ENCODE results near the gene KRTAP12-1.
"Not testable (repeated sequence)": the region's sequence is repeated elsewhere in the genome, so short reads cannot be mapped to it uniquely, and the experiment has no call there.

The KRTAP12-1 gene

GRCh38 chr21:44644878-44645277 is 37.1 kb downstream of the KRTAP12-1 start:
- DNase-seq (ENCODE audit: low read depth) = no peak

GRCh38 chr21:44643741-44644310 is 38.1 kb downstream of the KRTAP12-1 start:
- no peak for DNase-seq (ENCODE audit: low read depth)

DNA sequence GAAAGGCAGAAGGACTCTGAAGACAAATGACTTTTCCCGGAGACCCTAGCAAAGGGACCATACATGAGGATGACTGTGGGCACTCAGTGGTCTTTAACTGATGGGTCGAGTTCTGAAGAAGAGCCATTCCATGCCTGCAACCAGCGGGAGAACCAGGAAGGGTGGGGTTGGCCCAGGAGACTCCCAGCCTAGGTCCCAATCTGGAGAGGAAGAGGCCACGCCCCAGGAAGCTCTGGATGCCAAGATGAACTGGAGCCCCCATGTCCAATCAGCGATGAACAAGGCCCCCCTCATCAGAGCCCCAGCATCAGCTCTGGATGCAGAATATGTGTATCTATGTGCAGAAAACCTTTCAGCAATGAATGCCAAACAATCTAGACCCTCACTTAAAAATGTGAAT is 41.2 kb downstream of the KRTAP12-1 start:
- DNase-seq (ENCODE audit: low read depth) = no peak

GRCh38 chr21:44639331-44639655 is 42.7 kb downstream of the KRTAP12-1 start:
- DNase-seq (ENCODE audit: low read depth) = no peak

GRCh38 chr21:44638506-44639330 is 43.2 kb downstream of the KRTAP12-1 start:
- not testable (repeated sequence) for DNase-seq (ENCODE audit: low read depth)

DNA sequence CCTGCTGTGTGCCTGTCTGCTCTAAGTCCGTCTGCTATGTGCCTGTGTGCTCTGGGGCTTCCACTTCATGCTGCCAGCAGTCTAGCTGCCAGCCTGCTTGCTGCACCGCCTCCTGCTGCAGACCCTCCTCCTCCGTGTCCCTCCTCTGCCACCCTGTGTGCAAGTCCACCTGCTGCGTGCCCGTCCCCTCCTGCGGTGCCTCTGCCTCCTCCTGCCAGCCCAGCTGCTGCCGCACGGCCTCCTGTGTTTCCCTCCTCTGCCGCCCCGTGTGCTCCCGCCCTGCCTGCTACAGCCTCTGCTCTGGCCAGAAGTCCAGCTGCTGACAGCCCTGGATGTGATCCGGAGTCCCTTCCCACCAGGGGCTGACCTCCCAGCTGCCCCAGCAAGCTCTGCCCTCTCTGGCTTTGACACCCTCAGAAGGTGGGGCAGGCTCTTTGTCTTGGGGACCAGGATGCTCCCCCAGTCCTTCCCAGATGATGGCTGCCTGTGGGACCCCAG is 44.1 kb downstream of the KRTAP12-1 start:
- DNase-seq (ENCODE audit: low read depth) = not testable (repeated sequence)

- no peak for DNase-seq (ENCODE audit: low read depth)
These were observed 44.7 kb downstream of the KRTAP12-1 start, which contains the start of gene KRTAP10-10 for GRCh38 chr21:44637018-44637850. Gene KRTAP10-10, plus strand, starts transcription at chr21:44637356. Its CDS starts 62 bp downstream, at chr21:44637418.

GRCh38 chr21:44636209-44637017 is 45.5 kb downstream of the KRTAP12-1 start:
- DNase-seq (ENCODE audit: low read depth) = no peak

GRCh38 chr21:44632067-44632466 is 49.9 kb downstream of the KRTAP12-1 start:
- no peak for DNase-seq (ENCODE audit: low read depth)

Data from fibroblast of the conjunctiva (primary cell).